ENCODE data around the gene PCDHB10.
"Not testable (repeated sequence)": the region's sequence is repeated elsewhere in the genome, so short reads cannot be mapped to it uniquely, and the experiment has no call there.

Gene PCDHB10

DNA sequence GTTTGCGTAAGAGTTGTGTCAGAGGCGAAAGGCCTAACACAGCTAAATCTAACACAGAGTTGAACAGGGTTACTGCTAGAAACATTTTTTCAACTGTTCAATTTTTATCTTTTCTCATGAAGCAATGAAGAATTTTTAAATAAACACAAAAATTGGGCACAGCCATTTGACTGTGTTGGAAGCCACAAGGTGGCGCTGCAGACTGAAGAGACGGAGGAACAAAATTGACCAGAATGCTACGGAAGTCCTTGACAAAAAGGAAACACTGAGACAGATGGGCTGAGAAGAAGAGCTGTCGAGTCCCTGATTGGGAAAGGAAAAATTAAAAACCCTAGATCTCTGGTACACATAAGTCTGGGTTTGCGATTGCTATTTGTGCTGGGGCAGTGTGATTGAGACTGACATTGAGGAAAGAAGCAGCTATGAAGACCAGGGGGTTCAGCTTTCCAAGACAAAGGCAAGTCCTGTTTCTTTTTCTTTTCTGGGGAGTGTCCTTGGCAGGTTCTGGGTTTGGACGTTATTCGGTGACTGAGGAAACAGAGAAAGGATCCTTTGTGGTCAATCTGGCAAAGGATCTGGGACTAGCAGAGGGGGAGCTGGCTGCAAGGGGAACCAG, 5.1 kb upstream of the PCDHB10 start, which contains the start of gene PCDHB9:
Gene PCDHB9, plus strand, starts transcription at position 265 of the 616 bp plus-strand sequence. Its CDS starts 158 bp downstream, at position 423.
- TF ChIP-seq, protein P1, sequence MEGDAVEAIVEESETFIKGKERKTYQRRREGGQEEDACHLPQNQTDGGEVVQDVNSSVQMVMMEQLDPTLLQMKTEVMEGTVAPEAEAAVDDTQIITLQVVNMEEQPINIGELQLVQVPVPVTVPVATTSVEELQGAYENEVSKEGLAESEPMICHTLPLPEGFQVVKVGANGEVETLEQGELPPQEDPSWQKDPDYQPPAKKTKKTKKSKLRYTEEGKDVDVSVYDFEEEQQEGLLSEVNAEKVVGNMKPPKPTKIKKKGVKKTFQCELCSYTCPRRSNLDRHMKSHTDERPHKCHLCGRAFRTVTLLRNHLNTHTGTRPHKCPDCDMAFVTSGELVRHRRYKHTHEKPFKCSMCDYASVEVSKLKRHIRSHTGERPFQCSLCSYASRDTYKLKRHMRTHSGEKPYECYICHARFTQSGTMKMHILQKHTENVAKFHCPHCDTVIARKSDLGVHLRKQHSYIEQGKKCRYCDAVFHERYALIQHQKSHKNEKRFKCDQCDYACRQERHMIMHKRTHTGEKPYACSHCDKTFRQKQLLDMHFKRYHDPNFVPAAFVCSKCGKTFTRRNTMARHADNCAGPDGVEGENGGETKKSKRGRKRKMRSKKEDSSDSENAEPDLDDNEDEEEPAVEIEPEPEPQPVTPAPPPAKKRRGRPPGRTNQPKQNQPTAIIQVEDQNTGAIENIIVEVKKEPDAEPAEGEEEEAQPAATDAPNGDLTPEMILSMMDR (IDR thresholded peaks at IDR 0.05; ENCODE audit: extremely low read depth, insufficient read depth, missing control alignments) = peak; percentile 48
- no peak for DNase-seq (ENCODE audit: low spot score)
- in situ Hi-C loops (cut with MboI; ENCODE audit: low pct_unique_long_range_greater_than_20kb, low sequenced_read_pairs, unreplicated experiment) = no loop called here

DNA sequence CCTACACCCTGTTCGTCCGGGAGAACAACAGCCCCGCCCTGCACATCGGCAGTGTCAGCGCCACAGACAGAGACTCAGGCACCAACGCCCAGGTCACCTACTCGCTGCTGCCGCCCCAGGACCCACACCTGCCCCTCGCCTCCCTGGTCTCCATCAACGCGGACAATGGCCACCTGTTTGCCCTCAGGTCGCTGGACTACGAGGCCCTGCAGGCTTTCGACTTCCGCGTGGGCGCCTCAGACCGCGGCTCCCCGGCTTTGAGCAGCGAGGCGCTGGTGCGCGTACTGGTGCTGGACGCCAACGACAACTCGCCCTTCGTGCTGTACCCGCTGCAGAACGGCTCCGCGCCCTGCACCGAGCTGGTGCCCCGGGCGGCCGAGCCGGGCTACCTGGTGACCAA, 3.5 kb upstream of the PCDHB10 start:
- DNase-seq (ENCODE audit: low spot score); in situ Hi-C loops (cut with MboI; ENCODE audit: low pct_unique_long_range_greater_than_20kb, low sequenced_read_pairs, unreplicated experiment): not testable (repeated sequence)

DNA sequence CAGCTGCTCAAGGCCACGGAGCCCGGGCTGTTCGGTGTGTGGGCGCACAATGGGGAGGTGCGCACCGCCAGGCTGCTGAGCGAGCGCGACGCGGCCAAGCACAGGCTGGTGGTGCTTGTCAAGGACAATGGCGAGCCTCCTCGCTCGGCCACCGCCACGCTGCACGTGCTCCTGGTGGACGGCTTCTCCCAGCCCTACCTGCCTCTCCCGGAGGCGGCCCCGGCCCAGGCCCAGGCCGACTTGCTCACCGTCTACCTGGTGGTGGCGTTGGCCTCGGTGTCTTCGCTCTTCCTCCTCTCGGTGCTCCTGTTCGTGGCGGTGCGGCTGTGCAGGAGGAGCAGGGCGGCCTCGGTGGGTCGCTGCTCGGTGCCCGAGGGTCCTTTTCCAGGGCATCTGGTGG, 3.0 kb upstream of the PCDHB10 start:
- in situ Hi-C loops (cut with MboI; ENCODE audit: low pct_unique_long_range_greater_than_20kb, low sequenced_read_pairs, unreplicated experiment); DNase-seq (ENCODE audit: low spot score): not testable (repeated sequence)

DNA sequence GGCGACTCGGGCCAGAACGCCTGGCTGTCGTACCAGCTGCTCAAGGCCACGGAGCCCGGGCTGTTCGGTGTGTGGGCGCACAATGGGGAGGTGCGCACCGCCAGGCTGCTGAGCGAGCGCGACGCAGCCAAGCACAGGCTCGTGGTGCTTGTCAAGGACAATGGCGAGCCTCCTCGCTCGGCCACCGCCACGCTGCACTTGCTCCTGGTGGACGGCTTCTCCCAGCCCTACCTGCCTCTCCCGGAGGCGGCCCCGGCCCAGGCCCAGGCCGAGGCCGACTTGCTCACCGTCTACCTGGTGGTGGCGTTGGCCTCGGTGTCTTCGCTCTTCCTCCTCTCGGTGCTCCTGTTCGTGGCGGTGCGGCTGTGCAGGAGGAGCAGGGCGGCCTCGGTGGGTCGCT, 2.2 kb downstream of the PCDHB10 start:
- DNase-seq (ENCODE audit: low spot score); in situ Hi-C loops (cut with MboI; ENCODE audit: low pct_unique_long_range_greater_than_20kb, low sequenced_read_pairs, unreplicated experiment): not testable (repeated sequence)

DNA sequence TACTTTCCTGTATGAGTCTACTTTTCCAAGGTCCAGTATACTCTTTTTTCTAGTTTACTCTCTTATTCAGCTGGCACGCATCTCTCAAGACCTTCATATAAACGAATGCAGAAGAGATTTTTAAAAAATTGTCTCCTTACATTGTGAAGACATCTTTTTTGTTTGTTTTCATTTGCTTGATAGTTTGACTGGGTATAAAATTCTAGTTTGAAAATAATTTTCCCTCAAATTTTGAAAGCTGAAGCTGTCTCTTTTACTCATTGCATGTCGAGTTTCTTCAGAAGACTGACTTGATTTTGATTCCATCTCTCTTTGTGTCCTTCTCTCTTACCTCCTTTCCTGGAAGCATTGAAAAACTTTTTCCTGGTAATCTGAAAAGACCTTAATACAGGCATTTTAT, 4.2 kb downstream of the PCDHB10 start:
- in situ Hi-C loops (cut with MboI; ENCODE audit: low pct_unique_long_range_greater_than_20kb, low sequenced_read_pairs, unreplicated experiment) = no loop called here
- TF ChIP-seq, protein P1 (IDR thresholded peaks at IDR 0.05; ENCODE audit: extremely low read depth, insufficient read depth, missing control alignments) = no peak
- DNase-seq (ENCODE audit: low spot score) = no peak

DNA sequence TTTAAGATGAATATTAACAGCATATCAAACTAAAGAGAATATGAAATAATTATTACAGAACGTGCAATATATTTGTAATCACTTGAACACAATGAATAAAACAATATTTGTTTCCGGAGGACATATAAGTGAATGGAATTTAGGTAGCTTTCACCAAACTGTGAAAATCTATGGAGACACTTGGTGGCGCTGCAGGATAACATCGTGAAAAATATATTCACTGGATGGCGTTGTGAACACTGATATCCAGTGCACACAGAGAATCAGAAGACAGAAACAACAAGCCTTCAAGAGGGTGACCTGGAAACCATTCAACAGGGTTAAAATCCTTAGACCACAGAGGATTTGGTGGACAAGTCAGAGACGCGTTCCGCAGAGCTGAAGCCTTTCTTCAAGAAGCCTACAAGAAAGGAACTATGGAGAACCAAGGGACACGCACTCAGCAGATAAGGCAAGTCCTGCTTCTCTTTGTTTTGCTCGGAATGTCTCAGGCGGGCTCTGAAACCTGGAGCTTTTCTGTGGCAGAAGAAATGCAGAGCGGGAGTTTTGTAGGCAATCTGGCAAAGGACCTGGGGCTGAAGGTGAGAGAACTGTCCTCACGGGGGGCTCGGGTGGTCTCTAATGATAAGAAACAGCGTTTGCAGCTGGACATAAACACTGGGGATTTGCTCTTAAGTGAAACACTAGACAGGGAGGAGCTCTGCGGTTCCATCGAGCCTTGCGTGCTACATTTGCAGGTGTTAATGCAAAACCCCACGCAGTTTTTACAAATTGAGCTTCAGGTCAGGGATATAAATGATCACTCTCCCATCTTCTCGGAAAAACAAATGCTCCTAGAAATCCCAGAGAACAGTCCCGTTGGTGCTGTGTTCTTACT, 7.4 kb downstream of the PCDHB10 start, which contains the start of gene PCDHB11:
Gene PCDHB11, plus strand, starts transcription at position 269 of the 877 bp plus-strand sequence. Its CDS starts 148 bp downstream, at position 417.
- TF ChIP-seq, protein P1 (IDR thresholded peaks at IDR 0.05; ENCODE audit: extremely low read depth, insufficient read depth, missing control alignments) = no peak
- no peak for DNase-seq (ENCODE audit: low spot score)
- in situ Hi-C loops (cut with MboI; ENCODE audit: low pct_unique_long_range_greater_than_20kb, low sequenced_read_pairs, unreplicated experiment) = no loop called here

DNA sequence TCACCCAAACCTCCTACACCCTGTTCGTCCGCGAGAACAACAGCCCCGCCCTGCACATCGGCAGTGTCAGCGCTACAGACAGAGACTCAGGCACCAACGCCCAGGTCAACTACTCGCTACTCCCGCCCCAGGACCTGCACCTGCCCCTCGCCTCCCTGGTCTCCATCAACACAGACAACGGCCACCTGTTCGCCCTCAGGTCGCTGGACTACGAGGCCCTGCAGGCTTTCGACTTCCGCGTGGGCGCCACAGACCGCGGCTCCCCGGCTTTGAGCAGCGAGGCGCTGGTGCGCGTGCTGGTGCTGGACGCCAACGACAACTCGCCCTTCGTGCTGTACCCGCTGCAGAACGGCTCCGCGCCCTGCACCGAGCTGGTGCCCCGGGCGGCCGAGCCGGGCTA, 9.0 kb downstream of the PCDHB10 start:
- DNase-seq (ENCODE audit: low spot score); in situ Hi-C loops (cut with MboI; ENCODE audit: low pct_unique_long_range_greater_than_20kb, low sequenced_read_pairs, unreplicated experiment): not testable (repeated sequence)

DNA sequence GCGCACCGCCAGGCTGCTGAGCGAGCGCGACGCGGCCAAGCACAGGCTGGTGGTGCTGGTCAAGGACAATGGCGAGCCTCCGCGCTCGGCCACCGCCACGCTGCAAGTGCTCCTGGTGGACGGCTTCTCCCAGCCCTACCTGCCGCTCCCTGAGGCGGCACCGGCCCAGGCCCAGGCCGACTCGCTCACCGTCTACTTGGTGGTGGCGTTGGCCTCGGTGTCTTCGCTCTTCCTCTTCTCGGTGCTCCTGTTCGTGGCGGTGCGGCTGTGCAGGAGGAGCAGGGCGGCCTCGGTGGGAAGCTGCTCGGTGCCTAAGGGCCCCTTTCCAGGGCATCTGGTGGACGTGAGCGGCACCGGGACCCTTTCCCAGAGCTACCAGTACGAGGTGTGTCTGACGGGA, 9.5 kb downstream of the PCDHB10 start:
- DNase-seq (ENCODE audit: low spot score); in situ Hi-C loops (cut with MboI; ENCODE audit: low pct_unique_long_range_greater_than_20kb, low sequenced_read_pairs, unreplicated experiment): not testable (repeated sequence)

DNA sequence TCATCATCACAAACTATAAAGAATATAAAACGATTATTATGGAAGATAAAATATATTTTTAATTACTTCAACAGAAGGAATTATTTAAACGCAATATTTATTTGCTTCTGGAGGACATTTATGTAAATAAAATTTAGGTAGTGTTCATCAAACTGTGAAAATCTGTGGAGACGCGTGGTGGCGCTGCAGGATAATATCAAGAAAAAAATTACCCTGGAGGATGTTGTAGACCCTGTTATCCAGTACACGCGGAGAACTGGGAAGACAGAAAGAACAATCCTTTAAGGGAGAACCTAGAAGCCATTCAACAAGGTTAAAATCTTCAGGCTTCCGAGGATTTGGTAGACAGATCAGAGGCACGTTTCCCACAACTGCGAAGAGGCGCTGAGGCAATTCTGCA, 16.3 kb downstream of the PCDHB10 start, which contains the start of gene PCDHB12:
Gene PCDHB12, plus strand, starts transcription at position 242 of the 400 bp plus-strand sequence. CDS start 189 bp downstream, outside the sequence.
- no peak for DNase-seq (ENCODE audit: low spot score)
- TF ChIP-seq, protein P1 (IDR thresholded peaks at IDR 0.05; ENCODE audit: extremely low read depth, insufficient read depth, missing control alignments) = peak; percentile 9
- in situ Hi-C loops (cut with MboI; ENCODE audit: low pct_unique_long_range_greater_than_20kb, low sequenced_read_pairs, unreplicated experiment) = no loop called here

DNA sequence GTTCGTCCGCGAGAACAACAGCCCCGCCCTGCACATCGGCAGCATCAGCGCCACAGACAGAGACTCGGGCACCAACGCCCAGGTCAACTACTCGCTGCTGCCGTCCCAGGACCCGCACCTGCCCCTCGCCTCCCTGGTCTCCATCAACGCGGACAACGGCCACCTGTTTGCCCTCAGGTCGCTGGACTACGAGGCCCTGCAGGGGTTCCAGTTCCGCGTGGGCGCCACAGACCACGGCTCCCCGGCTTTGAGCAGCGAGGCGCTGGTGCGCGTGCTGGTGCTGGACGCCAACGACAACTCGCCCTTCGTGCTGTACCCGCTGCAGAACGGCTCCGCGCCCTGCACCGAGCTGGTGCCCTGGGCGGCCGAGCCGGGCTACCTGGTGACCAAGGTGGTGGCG, 18.1 kb downstream of the PCDHB10 start:
- in situ Hi-C loops (cut with MboI; ENCODE audit: low pct_unique_long_range_greater_than_20kb, low sequenced_read_pairs, unreplicated experiment) = not testable (repeated sequence)

DNA sequence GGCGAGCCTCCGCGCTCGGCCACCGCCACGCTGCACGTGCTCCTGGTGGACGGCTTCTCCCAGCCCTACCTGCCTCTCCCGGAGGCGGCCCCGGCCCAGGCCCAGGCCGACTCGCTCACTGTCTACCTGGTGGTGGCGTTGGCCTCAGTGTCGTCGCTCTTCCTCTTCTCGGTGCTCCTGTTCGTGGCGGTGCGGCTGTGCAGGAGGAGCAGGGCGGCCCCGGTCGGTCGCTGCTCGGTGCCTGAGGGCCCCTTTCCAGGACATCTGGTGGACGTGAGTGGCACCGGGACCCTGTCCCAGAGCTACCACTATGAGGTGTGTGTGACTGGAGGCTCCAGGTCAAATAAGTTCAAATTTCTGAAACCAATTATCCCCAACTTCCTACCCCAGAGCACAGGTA, 18.7 kb downstream of the PCDHB10 start:
- DNase-seq (ENCODE audit: low spot score); in situ Hi-C loops (cut with MboI; ENCODE audit: low pct_unique_long_range_greater_than_20kb, low sequenced_read_pairs, unreplicated experiment): not testable (repeated sequence)

More for the DNA sequence above, 18.1 kb downstream of the PCDHB10 start:
- not testable (repeated sequence) for DNase-seq (ENCODE audit: low spot score)

DNA sequence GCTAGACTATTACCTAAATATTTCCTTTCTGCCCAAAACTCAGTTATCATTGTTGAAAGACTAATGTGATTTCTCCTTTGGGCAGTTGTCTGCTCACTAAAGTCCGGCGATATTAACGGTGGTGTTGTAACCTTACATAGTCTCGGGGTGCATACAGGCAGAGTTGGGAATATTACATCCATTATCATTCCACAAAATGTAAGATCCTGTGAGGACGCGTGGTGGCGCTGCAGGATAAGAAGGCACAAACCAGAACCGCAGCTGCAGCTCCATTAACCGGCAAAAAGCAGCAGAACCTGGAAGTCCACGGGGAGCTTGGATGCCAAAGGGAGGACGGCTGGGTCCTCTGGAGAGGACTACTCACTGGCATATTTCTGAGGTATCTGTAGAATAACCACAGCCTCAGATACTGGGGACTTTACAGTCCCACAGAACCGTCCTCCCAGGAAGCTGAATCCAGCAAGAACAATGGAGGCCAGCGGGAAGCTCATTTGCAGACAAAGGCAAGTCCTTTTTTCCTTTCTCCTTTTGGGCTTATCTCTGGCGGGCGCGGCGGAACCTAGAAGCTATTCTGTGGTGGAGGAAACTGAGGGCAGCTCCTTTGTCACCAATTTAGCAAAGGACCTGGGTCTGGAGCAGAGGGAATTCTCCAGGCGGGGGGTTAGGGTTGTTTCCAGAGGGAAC, 21.6 kb downstream of the PCDHB10 start, which contains the start of gene PCDHB13:
Gene PCDHB13, plus strand, starts transcription at position 264 of the 684 bp plus-strand sequence. Its CDS starts 205 bp downstream, at position 469.
- DNase-seq (ENCODE audit: low spot score); in situ Hi-C loops (cut with MboI; ENCODE audit: low pct_unique_long_range_greater_than_20kb, low sequenced_read_pairs, unreplicated experiment): not testable (repeated sequence)

All from GM13977 (cell line).